SK-N-SH treated with all-trans-retinoic acid at 6 μM for 48 hours (cell line): ENCODE results near the gene CHST10.

ENCODE experiments used
- ATAC-seq: fragments of 200-7000 bp; cut with Tn5 transposase; 3 replicates; pipeline ENCODE4 v1.9.1; 2020; ENCODE audit warnings: mild to moderate bottlenecking, moderate library complexity
- ARNTL ChIP-seq: fragments of 450-650 bp; formaldehyde crosslinking; IDR thresholded peaks from 2 replicates; pipeline ENCODE4 v1.5.0; 2020; ENCODE audit warnings: low read depth, mild to moderate bottlenecking, moderate library complexity, borderline replicate concordance
- BACH2 ChIP-seq: fragments of 250-450 bp; sonication (Bioruptor Pico); IDR thresholded peaks from 2 replicates; pipeline ENCODE4 v1.9.0; 2021; ENCODE audit warnings: mild to moderate bottlenecking, borderline replicate concordance
- CREB5 ChIP-seq: fragments of 250-450 bp; sonication (Bioruptor Pico); IDR thresholded peaks from 2 replicates; pipeline ENCODE4 v1.5.1; 2020; ENCODE audit warnings: low read depth, mild to moderate bottlenecking, moderate library complexity
- ESRRG ChIP-seq: fragments of 250-450 bp; sonication (Bioruptor Pico); IDR thresholded peaks from 2 replicates; pipeline ENCODE4 v1.6.1; 2021; ENCODE audit warnings: mild to moderate bottlenecking
- ISL1 ChIP-seq: fragments of 250-450 bp; sonication (Bioruptor Pico); IDR thresholded peaks from 2 replicates; pipeline ENCODE4 v2.1.2; 2022; ENCODE audit warnings: mild to moderate bottlenecking, moderate library complexity
- PATZ1 ChIP-seq: fragments of 250-450 bp; sonication (Bioruptor Pico); IDR thresholded peaks from 2 replicates; pipeline ENCODE4 v1.8.0; 2020; ENCODE audit warnings: mild to moderate bottlenecking, moderate library complexity, borderline replicate concordance
- POU6F1 ChIP-seq: fragments of 250-450 bp; sonication (Bioruptor Pico); IDR thresholded peaks from 2 replicates; pipeline ENCODE4 v1.8.0; 2021; ENCODE audit warnings: low read depth, mild to moderate bottlenecking, moderate library complexity, borderline replicate concordance
- RARB ChIP-seq: fragments of 250-450 bp; sonication (Bioruptor Pico); IDR thresholded peaks from 2 replicates; pipeline ENCODE4 v1.8.0; 2021; ENCODE audit warnings: mild to moderate bottlenecking, moderate library complexity
- SNAI2 ChIP-seq: fragments of 250-450 bp; sonication (Bioruptor Pico); IDR thresholded peaks from 2 replicates; pipeline ENCODE4 v1.5.0; 2020; ENCODE audit warnings: mild to moderate bottlenecking, moderate library complexity
- TOX ChIP-seq: fragments of 250-450 bp; sonication (Bioruptor Pico); IDR thresholded peaks from 2 replicates; pipeline ENCODE4 v1.8.0; 2021; ENCODE audit warnings: mild to moderate bottlenecking, moderate library complexity, borderline replicate concordance
- TSHZ2 ChIP-seq: fragments of 250-450 bp; sonication (Bioruptor Pico); IDR thresholded peaks from 2 replicates; pipeline ENCODE4 v1.5.0; 2020; ENCODE audit warnings: mild to moderate bottlenecking, moderate library complexity
- ZC3H10 ChIP-seq: fragments of 250-450 bp; sonication (Bioruptor Pico); IDR thresholded peaks from 2 replicates; pipeline ENCODE4 v1.5.1; 2021; ENCODE audit warnings: mild to moderate bottlenecking, moderate library complexity
- ZFP3 ChIP-seq: fragments of 250-450 bp; sonication (Bioruptor Pico); IDR thresholded peaks from 2 replicates; pipeline ENCODE4 v1.5.0; 2020; ENCODE audit warnings: mild to moderate bottlenecking, moderate library complexity
- ZFP30 ChIP-seq: fragments of 450-650 bp; formaldehyde crosslinking; IDR thresholded peaks from 2 replicates; pipeline ENCODE4 v1.5.0; 2022; ENCODE audit warnings: mild to moderate bottlenecking, moderate library complexity
- ZNF565 ChIP-seq: fragments of 450-650 bp; formaldehyde crosslinking; conservative IDR thresholded peaks from 2 replicates; pipeline ENCODE4 v1.5.0; 2020; ENCODE audit warnings: low read depth, mild to moderate bottlenecking, moderate library complexity

The CHST10 gene

GRCh38 chr2:100427111-100427510 is 9.6 kb upstream of the CHST10 start:
- ATAC-seq, result no peak
- TF ChIP-seq SNAI2 (CRISPR knock-in tag) (no peak), ARNTL (CRISPR knock-in tag) (no peak), RARB (no peak), BACH2 (CRISPR knock-in tag) (no peak), TSHZ2 (CRISPR knock-in tag) (no peak), ZFP3 (CRISPR knock-in tag) (no peak), TOX (CRISPR knock-in tag) (no peak), POU6F1 (no peak)

- ATAC-seq, result no peak
- TF ChIP-seq RARB (no peak), ZFP30 (CRISPR knock-in tag) (no peak)
Measured at GRCh38 chr2:100426384-100426720, 8.9 kb upstream of the CHST10 start.

- TF ChIP-seq RARB, result no peak
- no peak for TF ChIP-seq ISL1 (CRISPR knock-in tag)
- TF ChIP-seq ZNF565, result no peak
- TF ChIP-seq CREB5 (CRISPR knock-in tag), result no peak
- no peak for TF ChIP-seq SNAI2 (CRISPR knock-in tag)
- TF ChIP-seq ZFP3 (CRISPR knock-in tag), result no peak
- no peak for TF ChIP-seq BACH2 (CRISPR knock-in tag)
- no peak for TF ChIP-seq POU6F1
- TF ChIP-seq TOX (CRISPR knock-in tag), result no peak
- TF ChIP-seq ESRRG (CRISPR knock-in tag), result no peak
- no peak for TF ChIP-seq PATZ1 (CRISPR knock-in tag)
- no peak for TF ChIP-seq TSHZ2 (CRISPR knock-in tag)
- TF ChIP-seq ZC3H10, result no peak
- ATAC-seq, result no peak
Measured at GRCh38 chr2:100425573-100426383, 8.3 kb upstream of the CHST10 start.
